Esophagus muscularis mucosa (tissue), 4 donors: ENCODE results near the gene PAQR9. TPM values are rescaled to one million over a fixed set of nuclear protein-coding genes. Genes with fewer than 3 reads are reported as not detected.

Experiments used
- DNase-seq: peaks from one replicate; pipeline ENCODE4 v3.0.0-alpha.2; 2017; ENCODE audit errors: extremely low spot score
- H3K27ac ChIP-seq, 4 donors: fragments of 200-600 bp; sonication (generic); replicated peaks in 1 of 4; 1 replicate in 3 of 4; 2 replicates in 1 of 4; pipeline ENCODE4 v1.5.1; 2016 to 2019; ENCODE audit warnings: mild to moderate bottlenecking in 1 of 4
- H3K27me3 ChIP-seq, 4 donors: fragments of 200-600 bp; sonication (generic); one replicate each; pipeline versions ENCODE4 v1.5.1 to v1.6.0; 2016 to 2019
- H3K36me3 ChIP-seq, 4 donors: fragments of 200-600 bp; sonication (generic); one replicate each; pipeline ENCODE4 v1.5.1; 2016 to 2019
- H3K4me1 ChIP-seq, 4 donors: fragments of 200-600 bp; sonication (generic); one replicate each; pipeline ENCODE4 v1.5.1; 2016 to 2019
- H3K4me3 ChIP-seq, 4 donors: fragments of 200-600 bp; sonication (generic); 1 replicate in 2 of 4; 2 replicates in 2 of 4; pipeline ENCODE4 v1.5.1; 2016 to 2019; ENCODE audit warnings: mild to moderate bottlenecking in 4 of 4, moderate library complexity in 1 of 4
- H3K9me3 ChIP-seq, 4 donors: fragments of 200-600 bp; sonication (generic); 1 replicate in 3 of 4; 2 replicates in 1 of 4; pipeline ENCODE4 v1.5.1; 2016 to 2019
- EP300 ChIP-seq: sonication (generic); formaldehyde crosslinking; IDR thresholded peaks from one replicate; pipeline ENCODE4 v1.6.1; 2017; ENCODE audit warnings: antibody characterized with exemption
- POLR2A ChIP-seq: fragments of 450-650 bp; IDR thresholded peaks from one replicate; pipeline ENCODE4 v1.6.1; 2017; ENCODE audit warnings: antibody characterized with exemption, moderate library complexity, mild to moderate bottlenecking, low read depth
- POLR2AphosphoS5 ChIP-seq, 2 donors: sonication (generic); formaldehyde crosslinking; IDR thresholded peaks; one replicate each; pipeline ENCODE4 v1.6.1; 2017; ENCODE audit warnings: antibody characterized with exemption in 2 of 2
- WGBS: methylation state at CpG from one replicate; pipeline ENCODE4 v1.1.5; 2018; 5-methylcytosine and 5-hydroxymethylcytosine counted together
- intact Hi-C: fragments of 100-400 bp; cut with DNase I; formaldehyde crosslinking; loops from one replicate; pipeline ENCODE4 v1.15.1; 2023
- total RNA-seq, 4 donors: library from RNA; depleted of rRNA; stranded (reverse); fragments of >200 nt; gene quantifications; one replicate each; pipeline versions ENCODE4 v1.1.0 to v1.2.1, GENCODE V29; 2016
- TF ChIP-seq, protein P1 (sequence below), 3 experiments: fragments of 200-600 bp in 2 of 3; fragments of 450-650 bp in 1 of 3; sonication (generic) in 2 of 3; IDR thresholded peaks; one replicate each; pipeline ENCODE4 v1.5.1; 2017 to 2019; ENCODE audit warnings: antibody characterized with exemption in 3 of 3, mild to moderate bottlenecking in 2 of 3, moderate library complexity in 1 of 3

The PAQR9 gene
- total RNA-seq, 4 donors from 2014 or later, result not detected

DNA sequence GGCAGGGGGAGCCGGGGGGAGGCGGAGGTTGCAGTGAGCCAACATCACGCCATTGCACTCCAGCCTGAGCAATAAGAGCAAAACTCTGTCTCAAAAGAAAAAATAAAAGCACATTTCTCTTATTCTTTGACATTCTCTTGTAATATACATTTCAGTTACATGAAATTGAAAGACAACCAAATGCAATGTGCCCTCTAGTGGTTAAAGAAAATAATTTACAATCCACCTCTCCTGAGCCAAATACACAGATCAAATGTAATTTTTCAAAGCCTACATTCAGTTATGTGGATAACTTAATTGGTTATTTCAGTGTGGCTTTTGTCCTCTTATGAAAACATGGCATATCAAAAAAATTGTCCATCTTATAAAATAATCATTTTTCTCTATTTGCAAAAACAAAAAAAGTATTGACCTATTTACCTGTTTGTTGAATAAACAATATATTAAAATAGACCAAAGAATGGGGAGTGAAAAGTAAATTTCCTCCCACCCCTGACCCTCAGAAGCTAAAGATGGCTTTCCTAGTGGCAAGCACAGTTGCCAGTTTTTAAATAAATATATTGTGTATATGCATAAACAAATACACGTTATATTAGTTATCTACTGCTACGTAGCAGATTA, 23.7 kb upstream of the PAQR9 start:
- TF ChIP-seq POLR2AphosphoS5 (IDR thresholded peaks at IDR 0.05) (no peak), EP300 (no peak), POLR2A (no peak)
- TF ChIP-seq, protein P1, sequence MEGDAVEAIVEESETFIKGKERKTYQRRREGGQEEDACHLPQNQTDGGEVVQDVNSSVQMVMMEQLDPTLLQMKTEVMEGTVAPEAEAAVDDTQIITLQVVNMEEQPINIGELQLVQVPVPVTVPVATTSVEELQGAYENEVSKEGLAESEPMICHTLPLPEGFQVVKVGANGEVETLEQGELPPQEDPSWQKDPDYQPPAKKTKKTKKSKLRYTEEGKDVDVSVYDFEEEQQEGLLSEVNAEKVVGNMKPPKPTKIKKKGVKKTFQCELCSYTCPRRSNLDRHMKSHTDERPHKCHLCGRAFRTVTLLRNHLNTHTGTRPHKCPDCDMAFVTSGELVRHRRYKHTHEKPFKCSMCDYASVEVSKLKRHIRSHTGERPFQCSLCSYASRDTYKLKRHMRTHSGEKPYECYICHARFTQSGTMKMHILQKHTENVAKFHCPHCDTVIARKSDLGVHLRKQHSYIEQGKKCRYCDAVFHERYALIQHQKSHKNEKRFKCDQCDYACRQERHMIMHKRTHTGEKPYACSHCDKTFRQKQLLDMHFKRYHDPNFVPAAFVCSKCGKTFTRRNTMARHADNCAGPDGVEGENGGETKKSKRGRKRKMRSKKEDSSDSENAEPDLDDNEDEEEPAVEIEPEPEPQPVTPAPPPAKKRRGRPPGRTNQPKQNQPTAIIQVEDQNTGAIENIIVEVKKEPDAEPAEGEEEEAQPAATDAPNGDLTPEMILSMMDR (IDR thresholded peaks at IDR 0.05), result peak; percentile 57 to 71 (median 65)
- 59% methylated on average over 5 of the region's 5 CpGs for WGBS
- intact Hi-C loops, result loop anchor here (5.0 kb wide), 1 partner anchor 390 kb away; the partner anchor contains the start of gene PLS1

DNA sequence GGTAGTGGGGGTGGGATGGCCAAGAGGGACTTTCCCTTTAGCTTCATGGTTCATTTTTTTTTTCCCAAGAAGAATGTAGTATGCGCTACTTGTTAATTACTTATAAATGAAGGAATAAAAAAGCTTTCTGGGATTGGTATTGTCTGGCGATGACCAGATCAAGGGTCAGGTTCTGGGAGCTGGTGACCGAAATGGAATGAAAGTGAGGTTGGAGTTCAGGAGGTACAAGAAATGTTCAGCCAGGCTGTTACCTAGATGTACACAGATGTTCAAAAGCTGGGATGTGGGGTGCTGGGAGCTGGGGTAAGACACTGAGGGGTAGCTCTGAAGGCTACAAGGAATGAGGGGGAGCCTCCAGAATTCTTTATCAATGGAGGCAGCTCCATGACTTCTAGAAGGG, 20.8 kb upstream of the PAQR9 start:
- intact Hi-C loops, result no loop called here
- WGBS, result 98% methylated on average over 3 of the region's 3 CpGs
- Histone ChIP-seq H3K9me3 (no peaks in the 10 kb centered on the region), H3K36me3 (no peaks in the 10 kb centered on the region), H3K4me3 (no peak overlapping the region), H3K27me3 (peaks cover 0 to 5% (median 0%) of the 10 kb centered on the region in 4 donors), H3K4me1 (peaks cover 0 to 13% (median 8%) of the 10 kb centered on the region in 4 donors), H3K27ac (no peak overlapping the region)
- DNase-seq, result no peak
- TF ChIP-seq POLR2AphosphoS5 (IDR thresholded peaks at IDR 0.05) (no peak), EP300 (no peak), POLR2A (no peak)
- TF ChIP-seq, protein P1 (IDR thresholded peaks at IDR 0.05), result no peak

More for the DNA sequence above, 23.7 kb upstream of the PAQR9 start:
- Histone ChIP-seq H3K4me3 (no peak overlapping the region), H3K36me3 (no peaks in the 10 kb centered on the region), H3K27me3 (no peaks in the 10 kb centered on the region), H3K27ac (peak overlapping the region in 3 of 4 donors; percentile 8 to 14 (median 9)), H3K9me3 (no peaks in the 10 kb centered on the region), H3K4me1 (peaks cover 0 to 13% (median 8%) of the 10 kb centered on the region in 4 donors)
- DNase-seq, result no peak

DNA sequence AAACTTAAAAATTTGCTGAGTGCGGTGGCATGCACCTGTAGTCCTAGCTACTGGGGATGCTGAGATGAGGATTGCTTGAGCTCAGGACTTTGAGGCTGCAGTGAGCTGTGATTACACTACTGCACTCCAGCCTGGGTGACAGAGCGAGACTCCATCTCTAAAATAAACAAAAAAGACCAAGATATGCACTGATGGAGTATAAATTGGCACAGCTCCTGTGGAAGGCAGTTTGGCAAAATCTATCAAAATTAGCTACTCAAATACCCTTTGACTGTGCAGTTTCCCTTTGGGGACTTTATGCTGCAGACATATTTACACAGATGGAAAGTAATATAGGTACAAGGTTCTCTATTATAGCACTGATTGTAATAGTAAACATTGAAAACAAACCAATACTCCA, 19.8 kb upstream of the PAQR9 start:
- peaks cover 0 to 13% (median 8%) of the 10 kb centered on the region in 4 donors for H3K4me1 ChIP-seq
- TF ChIP-seq, protein P1 (IDR thresholded peaks at IDR 0.05), result no peak
- TF ChIP-seq POLR2AphosphoS5 (IDR thresholded peaks at IDR 0.05) (no peak), POLR2A (no peak)
- H3K4me3 ChIP-seq, result no peak overlapping the region
- H3K36me3 ChIP-seq, result no peaks in the 10 kb centered on the region
- intact Hi-C loops, result no loop called here
- no peaks in the 10 kb centered on the region for H3K9me3 ChIP-seq
- H3K27ac ChIP-seq, result no peak overlapping the region
- WGBS, result 88% methylated on average over 2 of the region's 2 CpGs
- no peak for DNase-seq
- peaks cover 0 to 5% (median 0%) of the 10 kb centered on the region in 4 donors for H3K27me3 ChIP-seq

DNA sequence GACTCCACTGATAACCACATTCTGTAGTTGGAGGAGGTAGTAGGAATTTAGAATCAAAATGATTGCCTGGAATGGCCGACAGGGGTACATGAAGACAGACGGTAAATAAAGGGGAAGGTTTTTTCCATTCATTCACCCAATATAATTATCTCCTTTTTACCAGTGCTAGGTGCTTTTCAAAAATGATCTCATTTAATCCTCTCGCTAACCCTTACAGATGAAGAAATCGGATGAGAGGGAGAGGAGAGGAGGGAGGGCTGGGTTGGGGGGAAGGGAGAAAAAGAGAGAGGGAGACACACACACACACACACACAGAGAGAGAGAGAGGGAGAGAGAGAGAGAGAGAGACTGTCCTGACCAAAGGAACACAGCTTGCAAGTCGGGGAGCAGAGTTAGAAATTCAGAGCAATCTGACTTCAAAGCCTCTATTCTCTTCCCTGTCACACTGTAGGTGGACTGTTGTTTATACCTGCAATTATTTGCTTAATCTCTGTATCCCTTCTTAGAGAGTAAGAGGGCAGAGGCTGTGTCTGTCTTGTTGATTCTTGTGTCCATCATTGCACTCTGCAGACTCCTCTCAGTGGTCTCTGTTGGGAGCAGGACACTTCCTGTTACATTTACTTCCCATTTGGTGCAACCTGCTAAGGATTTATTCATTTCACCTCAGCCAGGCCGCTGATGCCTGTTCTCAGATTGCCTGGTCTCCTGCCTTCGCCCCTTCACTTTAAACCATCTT, 18.7 kb upstream of the PAQR9 start:
- H3K36me3 ChIP-seq, result no peaks in the 10 kb centered on the region
- H3K9me3 ChIP-seq, result no peaks in the 10 kb centered on the region
- TF ChIP-seq POLR2AphosphoS5 (IDR thresholded peaks at IDR 0.05) (no peak), EP300 (no peak), POLR2A (no peak)
- TF ChIP-seq, protein P1 (IDR thresholded peaks at IDR 0.05), result no peak
- peaks cover 0 to 6% (median 3%) of the 10 kb centered on the region in 4 donors for H3K4me1 ChIP-seq
- DNase-seq, result no peak
- intact Hi-C loops, result no loop called here
- H3K27me3 ChIP-seq, result peaks cover 0 to 5% (median 0%) of the 10 kb centered on the region in 4 donors
- WGBS, result 50% methylated on average over 7 of the region's 7 CpGs
- no peak overlapping the region for H3K27ac ChIP-seq
- H3K4me3 ChIP-seq, result no peak overlapping the region
